OCI-LY1 (cell line): Measurements from ENCODE around the gene COL11A1.

Experiments
- H2AFZ ChIP-seq: fragments of 200-600 bp; sonication (generic), shearing (Covaris generic); 2 replicates; pipeline ENCODE4 v1.6.0; 2014; ENCODE audit warnings: antibody characterized with exemption, mild to moderate bottlenecking, low read length
- H3F3A ChIP-seq: fragments of 200-600 bp; sonication (generic), shearing (Covaris generic); 2 replicates; pipeline ENCODE4 v1.6.0; 2014; ENCODE audit warnings: mild to moderate bottlenecking, antibody characterized with exemption, low read length, moderate library complexity; ENCODE audit not compliant: insufficient read depth
- H3K27ac ChIP-seq: fragments of 200-600 bp; sonication (generic); 2 replicates; pipeline ENCODE4 v1.5.1; 2014; ENCODE audit warnings: low read length, mixed run types, mild to moderate bottlenecking, low read depth; ENCODE audit not compliant: poor library complexity, severe bottlenecking
- H3K27me3 ChIP-seq: fragments of 200-600 bp; sonication (generic); 2 replicates; pipeline ENCODE4 v1.6.0; 2014; ENCODE audit warnings: antibody characterized with exemption, mild to moderate bottlenecking, low read length, moderate library complexity; ENCODE audit not compliant: insufficient read depth
- H3K36me3 ChIP-seq: fragments of 200-600 bp; sonication (generic); 2 replicates; pipeline ENCODE4 v1.6.1; 2014; ENCODE audit warnings: mild to moderate bottlenecking, antibody characterized with exemption, low read length, moderate library complexity, mixed read lengths; ENCODE audit not compliant: insufficient read depth
- H3K4me1 ChIP-seq: fragments of 200-600 bp; sonication (generic); 2 replicates; pipeline ENCODE4 v1.5.1; 2014; ENCODE audit warnings: mild to moderate bottlenecking, low read length, moderate library complexity; ENCODE audit not compliant: insufficient read depth, severe bottlenecking
- H3K4me2 ChIP-seq: fragments of 200-600 bp; sonication (generic), shearing (Covaris generic); 2 replicates; pipeline ENCODE4 v1.6.1; 2014; ENCODE audit warnings: low read length
- H3K4me3 ChIP-seq: fragments of 200-600 bp; sonication (generic); 2 replicates; pipeline ENCODE4 v1.5.1; 2014; ENCODE audit warnings: low read length, low read depth, mild to moderate bottlenecking, mixed read lengths; ENCODE audit not compliant: poor library complexity, severe bottlenecking
- H3K79me2 ChIP-seq: fragments of 200-600 bp; shearing (Covaris generic); 2 replicates; pipeline ENCODE4 v1.6.1; 2016; ENCODE audit warnings: mixed run types, low read length, mixed read lengths; ENCODE audit not compliant: insufficient read depth
- H3K9ac ChIP-seq: fragments of 200-600 bp; sonication (generic), shearing (Covaris generic); 2 replicates; pipeline ENCODE4 v1.6.1; 2014; ENCODE audit warnings: mild to moderate bottlenecking, low read length, mixed read lengths
- H3K9me2 ChIP-seq: fragments of 200-600 bp; sonication (generic), shearing (Covaris generic); 2 replicates; pipeline ENCODE4 v1.6.1; 2014; ENCODE audit warnings: low read depth, mild to moderate bottlenecking, low read length, mixed read lengths
- H3K9me3 ChIP-seq: fragments of 200-600 bp; shearing (Covaris generic); 2 replicates; pipeline ENCODE4 v1.6.1; 2014; ENCODE audit warnings: low read length, mixed read lengths
- H4K20me1 ChIP-seq: fragments of 200-600 bp; sonication (generic), shearing (Covaris generic); 2 replicates; pipeline ENCODE4 v1.6.0; 2016; ENCODE audit warnings: mild to moderate bottlenecking, low read length; ENCODE audit not compliant: insufficient read depth
- CTCF ChIP-seq: fragments of 200-600 bp; sonication (generic), shearing (Covaris generic); IDR thresholded peaks from 2 replicates; pipeline ENCODE4 v1.5.1; 2017; ENCODE audit warnings: mild to moderate bottlenecking, antibody characterized with exemption, low read length, moderate library complexity, mixed read lengths
- EZH2 ChIP-seq: fragments of 200-600 bp; sonication (generic), shearing (Covaris generic); IDR thresholded peaks from 2 replicates; pipeline ENCODE4 v1.8.0; 2017; ENCODE audit warnings: borderline replicate concordance, mixed run types, mild to moderate bottlenecking, antibody characterized with exemption, low read length, moderate library complexity, mixed read lengths

Gene COL11A1

GRCh38 chr1:102851616-102852015, 256.7 kb downstream of the COL11A1 start:
- Histone ChIP-seq H3K9me3 (no peaks in the 10 kb centered on the region), H3K27me3 (no peaks in the 10 kb centered on the region), H2AFZ (no peak overlapping the region), H3K79me2 (no peaks in the 10 kb centered on the region), H3K4me3 (no peak overlapping the region), H3K9me2 (no peaks in the 10 kb centered on the region), H3K4me1 (no peaks in the 10 kb centered on the region), H3F3A (no peaks in the 10 kb centered on the region), H3K36me3 (no peaks in the 10 kb centered on the region), H3K4me2 (no peak overlapping the region), H3K9ac (no peak overlapping the region), H4K20me1 (no peaks in the 10 kb centered on the region), H3K27ac (no peak overlapping the region)
- TF ChIP-seq CTCF (no peak), EZH2 (no peak)

GRCh38 chr1:102842606-102843005, 265.7 kb downstream of the COL11A1 start:
- Histone ChIP-seq H3K9me3 (no peaks in the 10 kb centered on the region), H3K27me3 (no peaks in the 10 kb centered on the region), H4K20me1 (no peaks in the 10 kb centered on the region), H3K27ac (no peak overlapping the region), H3K4me1 (no peaks in the 10 kb centered on the region), H3K4me2 (no peak overlapping the region), H3K4me3 (no peak overlapping the region), H3K9me2 (no peaks in the 10 kb centered on the region), H3K79me2 (no peaks in the 10 kb centered on the region), H3K9ac (no peak overlapping the region), H3K36me3 (no peaks in the 10 kb centered on the region), H2AFZ (no peak overlapping the region), H3F3A (no peaks in the 10 kb centered on the region)
- no peak for TF ChIP-seq EZH2
- no peak for TF ChIP-seq CTCF

GRCh38 chr1:102840741-102841140, 267.6 kb downstream of the COL11A1 start:
- Histone ChIP-seq H2AFZ (no peak overlapping the region), H3K36me3 (no peaks in the 10 kb centered on the region), H3K9ac (no peak overlapping the region), H3K79me2 (no peaks in the 10 kb centered on the region), H3K9me2 (no peaks in the 10 kb centered on the region), H3K4me1 (no peaks in the 10 kb centered on the region), H3K9me3 (no peaks in the 10 kb centered on the region), H4K20me1 (no peaks in the 10 kb centered on the region), H3F3A (no peaks in the 10 kb centered on the region), H3K27me3 (no peaks in the 10 kb centered on the region), H3K27ac (no peak overlapping the region), H3K4me3 (no peak overlapping the region), H3K4me2 (no peak overlapping the region)
- no peak for TF ChIP-seq CTCF
- no peak for TF ChIP-seq EZH2
